ENCODE results near the gene PPP2R2D. TPM values are rescaled to one million over a fixed set of nuclear protein-coding genes. Genes with fewer than 3 reads are reported as not detected.

The PPP2R2D gene
- total and polyA plus RNA-seq, 9 donors: 25.2 to 33.2 (median 28.4) TPM

- no peak overlapping the region for H3K4me3 ChIP-seq (ENCODE audit: low read length)
- 62% methylated on average over 11 of the region's 16 CpGs for WGBS (ENCODE audit: insufficient coverage)
- H3K27ac ChIP-seq (ENCODE audit: low read length): no peak overlapping the region
- H3K9me3 ChIP-seq (replicated peaks; ENCODE audit: control insufficient read depth, low read depth, low read length): no peaks in the 10 kb centered on the region
- peaks cover 22% of the 10 kb centered on the region for H3K4me1 ChIP-seq (ENCODE audit: control insufficient read depth, insufficient read depth, low read length)
- peak; percentile 33 for DNase-seq
- H3K27me3 ChIP-seq (ENCODE audit: control insufficient read depth, insufficient read depth, low read length): peaks cover 12% of the 10 kb centered on the region
- no peaks in the 10 kb centered on the region for H3K36me3 ChIP-seq (ENCODE audit: control insufficient read depth, insufficient read depth, low read length)
Measured at GRCh38 chr10:131996466-131997365, 95.9 kb downstream of the PPP2R2D start.

- Histone ChIP-seq H3K4me3 (ENCODE audit: low read length) (no peak overlapping the region), H3K27ac (ENCODE audit: low read length) (no peak overlapping the region), H3K36me3 (ENCODE audit: control insufficient read depth, insufficient read depth, low read length) (no peaks in the 10 kb centered on the region), H3K27me3 (ENCODE audit: control insufficient read depth, insufficient read depth, low read length) (peaks cover 12% of the 10 kb centered on the region), H3K9me3 (replicated peaks; ENCODE audit: control insufficient read depth, low read depth, low read length) (no peaks in the 10 kb centered on the region), H3K4me1 (ENCODE audit: control insufficient read depth, insufficient read depth, low read length) (peaks cover 22% of the 10 kb centered on the region)
- DNase-seq: peak; percentile 53
- 26% methylated on average over 9 of the region's 13 CpGs for WGBS (ENCODE audit: insufficient coverage)
Measured at GRCh38 chr10:131997366-131998049, 96.7 kb downstream of the PPP2R2D start.

- Histone ChIP-seq H3K27me3 (ENCODE audit: control insufficient read depth, insufficient read depth, low read length) (peaks cover 13% of the 10 kb centered on the region), H3K36me3 (ENCODE audit: control insufficient read depth, insufficient read depth, low read length) (no peaks in the 10 kb centered on the region), H3K27ac (ENCODE audit: low read length) (no peak overlapping the region), H3K4me3 (ENCODE audit: low read length) (no peak overlapping the region), H3K4me1 (ENCODE audit: control insufficient read depth, insufficient read depth, low read length) (peaks cover 22% of the 10 kb centered on the region), H3K9me3 (replicated peaks; ENCODE audit: control insufficient read depth, low read depth, low read length) (no peaks in the 10 kb centered on the region)
- DNase-seq: peak; percentile 26
- 48% methylated on average over 10 of the region's 15 CpGs for WGBS (ENCODE audit: insufficient coverage)
Measured at GRCh38 chr10:131998050-131998844, 97.4 kb downstream of the PPP2R2D start.

GRCh38 chr10:131998845-131999681 lies 98.3 kb downstream of the PPP2R2D start:
- Histone ChIP-seq H3K27me3 (ENCODE audit: control insufficient read depth, insufficient read depth, low read length) (peaks cover 21% of the 10 kb centered on the region), H3K27ac (ENCODE audit: low read length) (no peak overlapping the region), H3K4me1 (ENCODE audit: control insufficient read depth, insufficient read depth, low read length) (peaks cover 22% of the 10 kb centered on the region), H3K9me3 (replicated peaks; ENCODE audit: control insufficient read depth, low read depth, low read length) (no peaks in the 10 kb centered on the region), H3K36me3 (ENCODE audit: control insufficient read depth, insufficient read depth, low read length) (no peaks in the 10 kb centered on the region), H3K4me3 (ENCODE audit: low read length) (no peak overlapping the region)
- DNase-seq: no peak
- 92% methylated on average over 16 of the region's 18 CpGs for WGBS (ENCODE audit: insufficient coverage)

- H3K4me1 ChIP-seq (ENCODE audit: control insufficient read depth, insufficient read depth, low read length): peaks cover 18% of the 10 kb centered on the region
- H3K4me3 ChIP-seq (ENCODE audit: low read length): no peak overlapping the region
- no peaks in the 10 kb centered on the region for H3K9me3 ChIP-seq (replicated peaks; ENCODE audit: control insufficient read depth, low read depth, low read length)
- DNase-seq: peak; percentile 25
- 43% methylated on average over 7 of the region's 15 CpGs for WGBS (ENCODE audit: insufficient coverage)
- H3K36me3 ChIP-seq (ENCODE audit: control insufficient read depth, insufficient read depth, low read length): no peaks in the 10 kb centered on the region
- H3K27me3 ChIP-seq (ENCODE audit: control insufficient read depth, insufficient read depth, low read length): peaks cover 23% of the 10 kb centered on the region
- H3K27ac ChIP-seq (ENCODE audit: low read length): no peak overlapping the region
Measured at GRCh38 chr10:132001238-132001972, 100.6 kb downstream of the PPP2R2D start.

GRCh38 chr10:132002004-132002403 lies 101.2 kb downstream of the PPP2R2D start:
- Histone ChIP-seq H3K4me1 (ENCODE audit: control insufficient read depth, insufficient read depth, low read length) (peaks cover 12% of the 10 kb centered on the region), H3K4me3 (ENCODE audit: low read length) (no peak overlapping the region), H3K27ac (ENCODE audit: low read length) (no peak overlapping the region), H3K27me3 (ENCODE audit: control insufficient read depth, insufficient read depth, low read length) (peaks cover 22% of the 10 kb centered on the region), H3K36me3 (ENCODE audit: control insufficient read depth, insufficient read depth, low read length) (no peaks in the 10 kb centered on the region), H3K9me3 (replicated peaks; ENCODE audit: control insufficient read depth, low read depth, low read length) (no peaks in the 10 kb centered on the region)
- DNase-seq: no peak
- WGBS (ENCODE audit: insufficient coverage): 94% methylated on average over 2 of the region's 4 CpGs

- Histone ChIP-seq H3K36me3 (ENCODE audit: control insufficient read depth, insufficient read depth, low read length) (no peaks in the 10 kb centered on the region), H3K4me1 (ENCODE audit: control insufficient read depth, insufficient read depth, low read length) (peaks cover under 1% of the 10 kb centered on the region), H3K27ac (ENCODE audit: low read length) (no peak overlapping the region), H3K9me3 (replicated peaks; ENCODE audit: control insufficient read depth, low read depth, low read length) (no peaks in the 10 kb centered on the region), H3K4me3 (ENCODE audit: low read length) (no peak overlapping the region), H3K27me3 (ENCODE audit: control insufficient read depth, insufficient read depth, low read length) (peaks cover 25% of the 10 kb centered on the region)
- 64% methylated on average over 8 of the region's 12 CpGs for WGBS (ENCODE audit: insufficient coverage)
- DNase-seq: no peak
Measured at GRCh38 chr10:132003282-132003924, 102.6 kb downstream of the PPP2R2D start.

- Histone ChIP-seq H3K36me3 (ENCODE audit: control insufficient read depth, insufficient read depth, low read length) (no peaks in the 10 kb centered on the region), H3K9me3 (replicated peaks; ENCODE audit: control insufficient read depth, low read depth, low read length) (no peaks in the 10 kb centered on the region), H3K4me3 (ENCODE audit: low read length) (no peak overlapping the region), H3K27ac (ENCODE audit: low read length) (no peak overlapping the region), H3K4me1 (ENCODE audit: control insufficient read depth, insufficient read depth, low read length) (no peaks in the 10 kb centered on the region), H3K27me3 (ENCODE audit: control insufficient read depth, insufficient read depth, low read length) (peaks cover 29% of the 10 kb centered on the region)
- no peak for DNase-seq
- 46% methylated on average over 9 of the region's 10 CpGs for WGBS (ENCODE audit: insufficient coverage)
Measured at GRCh38 chr10:132004052-132004451, 103.2 kb downstream of the PPP2R2D start.
